PC-3 (cell line): ENCODE measurements around the gene NMRK2. TPM values are rescaled to one million over a fixed set of nuclear protein-coding genes. Genes with fewer than 3 reads are reported as not detected.

Experiments
- ATAC-seq: fragments of 200-7000 bp; cut with Tn5 transposase; 2 replicates; pipeline ENCODE4 v1.9.1; 2020; ENCODE audit warnings: mild to moderate bottlenecking, moderate library complexity
- BruUV-seq: library from RNA; stranded (reverse); fragments of 400-500 nt; replicated peaks from 2 replicates; lab custom pipeline; 2021; lab: Mats Ljungman, UMichigan
- CTCF ChIA-PET: fragments of 300-600 bp; sonication (Branson Sonifier 250); formaldehyde crosslinking; loops from one replicate; lab custom pipeline; 2022; ENCODE audit warnings: antibody characterized with exemption; lab: Charles Lee
- POLR2A ChIA-PET: fragments of 300-600 bp; sonication (Branson Sonifier 250); formaldehyde crosslinking; loops from one replicate; lab custom pipeline; 2022; ENCODE audit warnings: antibody characterized with exemption; ENCODE audit not compliant: unreplicated experiment; lab: Charles Lee
- DNase-seq: peaks from one replicate; pipeline ENCODE4 v3.0.0-alpha.2; 2015
- H2AFZ ChIP-seq: fragments of 300-600 bp; sonication (generic); 2 replicates; pipeline ENCODE4 v1.6.0; 2016; ENCODE audit warnings: antibody characterized with exemption, low read length
- H3F3A ChIP-seq: fragments of 300-600 bp; sonication (generic); one replicate; pipeline ENCODE4 v1.6.0; 2017; ENCODE audit warnings: antibody characterized with exemption, low read length, control low read depth, mild to moderate bottlenecking; ENCODE audit not compliant: unreplicated experiment
- H3K27ac ChIP-seq: fragments of 300-600 bp; sonication (generic); 2 replicates; pipeline ENCODE4 v1.5.1; 2016; ENCODE audit warnings: mild to moderate bottlenecking, low read length
- H3K27me3 ChIP-seq: fragments of 300-600 bp; sonication (generic); 2 replicates; pipeline ENCODE4 v1.6.1; 2016; ENCODE audit warnings: low read length, mixed read lengths
- H3K36me3 ChIP-seq: fragments of 300-600 bp; sonication (generic); 2 replicates; pipeline ENCODE4 v1.6.1; 2016; ENCODE audit warnings: low read depth, mixed run types, low read length, mixed read lengths
- H3K4me1 ChIP-seq: fragments of 300-600 bp; sonication (generic); 2 replicates; pipeline ENCODE4 v1.5.1; 2016; ENCODE audit warnings: low read length; ENCODE audit not compliant: insufficient read depth
- H3K4me2 ChIP-seq: fragments of 300-600 bp; sonication (generic); 2 replicates; pipeline ENCODE4 v1.6.0; 2016; ENCODE audit warnings: low read length
- H3K4me3 ChIP-seq: fragments of 300-600 bp; sonication (generic); 2 replicates; pipeline ENCODE4 v1.5.1; 2016; ENCODE audit warnings: mild to moderate bottlenecking, low read length, mixed read lengths
- H3K79me2 ChIP-seq: fragments of 300-600 bp; sonication (generic); 2 replicates; pipeline ENCODE4 v1.6.1; 2017; ENCODE audit warnings: low read length, mixed read lengths
- H3K9ac ChIP-seq: fragments of 300-600 bp; sonication (generic); 2 replicates; pipeline ENCODE4 v1.6.0; 2016; ENCODE audit warnings: mild to moderate bottlenecking, low read length
- H3K9me2 ChIP-seq: fragments of 300-600 bp; sonication (generic); replicated peaks from 2 replicates; pipeline ENCODE4 v1.6.1; 2016; ENCODE audit warnings: mixed run types, low read length, mixed read lengths
- H3K9me3 ChIP-seq: fragments of 300-600 bp; sonication (generic); 2 replicates; pipeline ENCODE4 v1.6.1; 2016; ENCODE audit warnings: low read length, mixed read lengths
- H4K20me1 ChIP-seq: fragments of 300-600 bp; sonication (generic); 2 replicates; pipeline ENCODE4 v1.6.1; 2016; ENCODE audit warnings: low read length, mixed read lengths
- EZH2 ChIP-seq: fragments of 300-600 bp; sonication (generic); IDR thresholded peaks from one replicate; pipeline ENCODE4 v1.6.1; 2017; ENCODE audit warnings: antibody characterized with exemption, mild to moderate bottlenecking, low read length; ENCODE audit not compliant: unreplicated experiment
- EZH2phosphoT487 ChIP-seq: fragments of 300-600 bp; sonication (generic); IDR thresholded peaks from 2 replicates; pipeline ENCODE4 v1.6.1; 2018; ENCODE audit warnings: mild to moderate bottlenecking, antibody characterized with exemption, low read length, borderline replicate concordance
- intact Hi-C: fragments of 100-400 bp; cut with micrococcal nuclease; formaldehyde crosslinking; loops from 2 replicates; pipeline ENCODE4 v1.9.0; 2023
- total RNA-seq: library from RNA; depleted of rRNA; stranded (reverse); fragments of >200 nt; gene quantifications from 2 replicates; pipeline ENCODE4 v1.2.3, GENCODE V29; 2014
- TF ChIP-seq, protein P1 (sequence below): fragments of 300-600 bp; sonication (generic); conservative IDR thresholded peaks from 2 replicates; pipeline ENCODE4 v1.5.1; 2017; ENCODE audit warnings: antibody characterized with exemption, low read depth, mild to moderate bottlenecking, low read length

NMRK2 gene
- total RNA-seq, 1 experiment from 2014 or later, result not detected

DNA sequence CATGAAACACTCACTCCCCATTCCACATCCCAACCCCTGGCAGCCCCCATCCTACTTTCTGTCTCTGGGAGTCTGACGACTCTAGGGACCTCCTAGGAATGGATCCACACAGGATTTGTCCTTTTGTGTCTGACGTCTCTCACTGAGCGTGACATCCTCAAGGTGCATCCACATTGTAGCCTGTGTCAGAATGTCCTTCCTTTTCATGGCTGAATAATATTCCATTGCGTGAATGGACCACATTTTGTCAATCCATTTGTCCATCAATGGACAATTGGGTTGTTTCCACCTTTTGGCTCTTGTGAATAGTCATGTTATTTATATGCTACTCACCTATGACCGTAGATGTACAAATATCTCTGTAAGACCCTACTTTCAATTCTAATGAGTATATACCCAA, 16.8 kb upstream of the NMRK2 start:
- Histone ChIP-seq H3K27me3 (no peaks in the 10 kb centered on the region), H3K9me3 (no peaks in the 10 kb centered on the region), H3K79me2 (no peaks in the 10 kb centered on the region), H3K36me3 (no peaks in the 10 kb centered on the region), H3K4me3 (no peak overlapping the region), H3K27ac (no peak overlapping the region), H2AFZ (no peak overlapping the region), H3K4me2 (no peak overlapping the region), H3K9me2 (no peaks in the 10 kb centered on the region), H3F3A (no peaks in the 10 kb centered on the region), H4K20me1 (no peaks in the 10 kb centered on the region), H3K9ac (no peak overlapping the region), H3K4me1 (no peaks in the 10 kb centered on the region)
- BruUV-seq, result no TSS peak
- TF ChIP-seq EZH2phosphoT487 (no peak), EZH2 (no peak)
- TF ChIP-seq, protein P1, sequence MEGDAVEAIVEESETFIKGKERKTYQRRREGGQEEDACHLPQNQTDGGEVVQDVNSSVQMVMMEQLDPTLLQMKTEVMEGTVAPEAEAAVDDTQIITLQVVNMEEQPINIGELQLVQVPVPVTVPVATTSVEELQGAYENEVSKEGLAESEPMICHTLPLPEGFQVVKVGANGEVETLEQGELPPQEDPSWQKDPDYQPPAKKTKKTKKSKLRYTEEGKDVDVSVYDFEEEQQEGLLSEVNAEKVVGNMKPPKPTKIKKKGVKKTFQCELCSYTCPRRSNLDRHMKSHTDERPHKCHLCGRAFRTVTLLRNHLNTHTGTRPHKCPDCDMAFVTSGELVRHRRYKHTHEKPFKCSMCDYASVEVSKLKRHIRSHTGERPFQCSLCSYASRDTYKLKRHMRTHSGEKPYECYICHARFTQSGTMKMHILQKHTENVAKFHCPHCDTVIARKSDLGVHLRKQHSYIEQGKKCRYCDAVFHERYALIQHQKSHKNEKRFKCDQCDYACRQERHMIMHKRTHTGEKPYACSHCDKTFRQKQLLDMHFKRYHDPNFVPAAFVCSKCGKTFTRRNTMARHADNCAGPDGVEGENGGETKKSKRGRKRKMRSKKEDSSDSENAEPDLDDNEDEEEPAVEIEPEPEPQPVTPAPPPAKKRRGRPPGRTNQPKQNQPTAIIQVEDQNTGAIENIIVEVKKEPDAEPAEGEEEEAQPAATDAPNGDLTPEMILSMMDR, result no peak
- intact Hi-C loops, result no loop called here
- ATAC-seq (no peak), DNase-seq (no peak)
- ChIA-PET POLR2A (no interaction called here), CTCF (no interaction called here)

DNA sequence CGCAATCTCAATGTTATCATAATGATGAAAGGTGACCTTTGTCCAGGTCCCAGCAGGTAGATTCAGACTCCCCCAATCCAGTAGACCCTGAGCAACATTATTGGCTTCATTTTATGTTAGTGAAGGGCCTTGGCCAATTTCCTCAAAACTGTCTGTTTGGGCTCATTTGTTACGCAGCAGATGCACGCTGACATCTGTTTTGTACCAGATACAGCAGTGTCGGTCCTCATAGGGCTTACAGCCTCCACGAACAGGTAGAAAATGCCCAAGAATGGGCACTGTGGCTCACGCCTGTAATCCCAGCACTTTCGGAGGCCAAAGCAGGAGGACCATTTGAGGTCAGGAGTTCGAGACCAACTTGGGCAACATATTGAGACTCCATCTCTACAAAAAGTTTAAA, 13.1 kb upstream of the NMRK2 start:
- Histone ChIP-seq H2AFZ (no peak overlapping the region), H3K9ac (no peak overlapping the region), H3K4me2 (no peak overlapping the region), H3K4me1 (no peaks in the 10 kb centered on the region), H3K27me3 (no peaks in the 10 kb centered on the region), H4K20me1 (no peaks in the 10 kb centered on the region), H3K4me3 (no peak overlapping the region), H3K36me3 (no peaks in the 10 kb centered on the region), H3K9me2 (no peaks in the 10 kb centered on the region), H3K27ac (no peak overlapping the region), H3F3A (no peaks in the 10 kb centered on the region), H3K9me3 (no peaks in the 10 kb centered on the region), H3K79me2 (no peaks in the 10 kb centered on the region)
- TF ChIP-seq EZH2 (no peak), EZH2phosphoT487 (no peak)
- TF ChIP-seq, protein P1, result no peak
- intact Hi-C loops, result no loop called here
- ATAC-seq (no peak), DNase-seq (no peak)
- ChIA-PET CTCF (no interaction called here), POLR2A (no interaction called here)
- no TSS peak for BruUV-seq

DNA sequence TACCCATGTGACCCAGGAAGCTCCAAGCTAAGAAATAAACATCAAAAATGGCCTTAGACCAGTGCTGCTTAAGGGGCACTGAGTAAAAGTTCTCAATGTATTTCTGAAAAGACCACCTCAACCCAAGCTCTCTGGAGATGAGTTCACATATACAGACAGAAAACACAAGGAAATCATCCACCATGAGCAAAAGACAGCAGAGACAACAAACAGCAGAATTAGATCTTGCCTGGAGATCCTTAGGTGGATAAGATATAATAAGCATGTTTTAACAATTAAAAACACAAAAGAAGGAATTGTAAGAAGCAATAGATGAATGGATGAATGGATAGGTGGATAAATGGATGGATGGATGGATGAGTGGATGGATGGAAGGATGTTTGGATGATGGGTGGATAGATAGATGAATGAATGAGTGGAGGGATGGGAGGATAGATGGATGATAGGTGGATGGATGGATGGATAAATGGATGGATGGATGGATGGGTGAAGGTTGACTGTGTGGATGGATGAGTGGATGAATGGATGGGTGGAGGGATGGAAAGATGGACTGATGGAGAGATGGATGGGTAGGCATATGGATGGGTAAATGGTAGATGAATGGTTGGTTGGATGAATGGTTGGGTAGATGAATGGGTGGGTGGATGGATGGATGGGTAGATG, 9.6 kb upstream of the NMRK2 start:
- no peaks in the 10 kb centered on the region for H3K9me3 ChIP-seq
- ChIA-PET POLR2A (no interaction called here), CTCF (no interaction called here)
- TF ChIP-seq, protein P1, result no peak
- no peak for TF ChIP-seq EZH2
- TF ChIP-seq EZH2phosphoT487, result no peak
- H3K9me2 ChIP-seq, result no peaks in the 10 kb centered on the region
- H3K36me3 ChIP-seq, result no peaks in the 10 kb centered on the region
- no peak overlapping the region for H2AFZ ChIP-seq
- H4K20me1 ChIP-seq, result no peaks in the 10 kb centered on the region
- ATAC-seq, result no peak
- no peaks in the 10 kb centered on the region for H3F3A ChIP-seq
- no peak overlapping the region for H3K4me3 ChIP-seq
- H3K4me2 ChIP-seq, result no peak overlapping the region
- no peak overlapping the region for H3K9ac ChIP-seq
- no TSS peak for BruUV-seq
- intact Hi-C loops, result no loop called here
- no peaks in the 10 kb centered on the region for H3K27me3 ChIP-seq
- no peaks in the 10 kb centered on the region for H3K79me2 ChIP-seq
- H3K4me1 ChIP-seq, result no peaks in the 10 kb centered on the region
- no peak overlapping the region for H3K27ac ChIP-seq
- DNase-seq, result no peak
